Astrocyte of the cerebellum (primary cell): ENCODE results near the gene MKLN1.

Source experiments
- DNase-seq: peaks from one replicate; pipeline ENCODE4 v3.0.0-alpha.2; 2011; ENCODE audit warnings: low read depth
- H3K4me3 ChIP-seq: 2 replicates; pipeline ENCODE4 v1.5.1; 2011; ENCODE audit warnings: mild to moderate bottlenecking, low read depth, low read length, moderate library complexity
- in situ Hi-C: cut with HindIII; loops from 2 replicates; pipeline ENCODE4 v1.10.0; 2017; ENCODE audit warnings: low sequenced_read_pairs
- TF ChIP-seq, protein P1 (sequence below): IDR thresholded peaks from 2 replicates; pipeline ENCODE4 v1.5.1; 2012; ENCODE audit warnings: low read length, low read depth, moderate library complexity, mild to moderate bottlenecking; ENCODE audit errors: missing control alignments

MKLN1 gene

DNA sequence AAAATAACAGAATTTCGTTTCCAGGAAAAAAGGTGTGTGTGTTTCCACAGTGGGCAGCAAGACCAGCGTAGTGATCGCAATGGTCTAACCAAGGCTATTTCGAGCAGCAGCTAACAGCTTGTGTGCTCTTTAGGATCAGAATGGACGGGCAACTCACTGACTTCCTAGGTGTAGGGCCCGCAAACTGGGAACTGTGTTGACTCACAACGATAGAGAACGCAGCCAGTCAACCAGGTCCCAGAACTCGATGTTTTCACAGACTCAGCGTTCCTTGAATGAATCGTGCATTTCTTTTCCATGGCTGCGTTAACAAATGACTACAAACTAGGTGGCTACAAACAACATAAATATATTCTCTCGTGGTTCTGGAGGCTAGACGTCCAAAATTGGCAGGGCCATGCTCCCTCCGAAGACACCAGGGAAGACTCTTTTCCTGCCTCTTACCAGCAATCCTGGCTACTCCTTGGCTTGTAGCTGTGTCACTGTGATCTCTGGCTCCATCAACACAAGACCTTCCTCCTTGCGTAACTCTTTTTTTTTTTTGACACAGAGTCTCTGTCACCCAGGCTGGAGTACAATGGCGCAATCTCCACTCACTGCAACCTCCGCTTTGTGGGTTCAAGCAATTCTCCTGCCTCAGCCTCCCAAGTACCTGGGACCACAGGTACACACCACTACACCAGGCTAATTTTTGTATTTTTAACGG lies 189.7 kb downstream of the MKLN1 start:
- in situ Hi-C loops, result loop anchor here (5.0 kb wide), 1 partner anchor 100 kb away; no protein-coding TSS in a partner anchor
- H3K4me3 ChIP-seq, result no peak overlapping the region
- TF ChIP-seq, protein P1, sequence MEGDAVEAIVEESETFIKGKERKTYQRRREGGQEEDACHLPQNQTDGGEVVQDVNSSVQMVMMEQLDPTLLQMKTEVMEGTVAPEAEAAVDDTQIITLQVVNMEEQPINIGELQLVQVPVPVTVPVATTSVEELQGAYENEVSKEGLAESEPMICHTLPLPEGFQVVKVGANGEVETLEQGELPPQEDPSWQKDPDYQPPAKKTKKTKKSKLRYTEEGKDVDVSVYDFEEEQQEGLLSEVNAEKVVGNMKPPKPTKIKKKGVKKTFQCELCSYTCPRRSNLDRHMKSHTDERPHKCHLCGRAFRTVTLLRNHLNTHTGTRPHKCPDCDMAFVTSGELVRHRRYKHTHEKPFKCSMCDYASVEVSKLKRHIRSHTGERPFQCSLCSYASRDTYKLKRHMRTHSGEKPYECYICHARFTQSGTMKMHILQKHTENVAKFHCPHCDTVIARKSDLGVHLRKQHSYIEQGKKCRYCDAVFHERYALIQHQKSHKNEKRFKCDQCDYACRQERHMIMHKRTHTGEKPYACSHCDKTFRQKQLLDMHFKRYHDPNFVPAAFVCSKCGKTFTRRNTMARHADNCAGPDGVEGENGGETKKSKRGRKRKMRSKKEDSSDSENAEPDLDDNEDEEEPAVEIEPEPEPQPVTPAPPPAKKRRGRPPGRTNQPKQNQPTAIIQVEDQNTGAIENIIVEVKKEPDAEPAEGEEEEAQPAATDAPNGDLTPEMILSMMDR, result no peak
- no peak for DNase-seq

DNA sequence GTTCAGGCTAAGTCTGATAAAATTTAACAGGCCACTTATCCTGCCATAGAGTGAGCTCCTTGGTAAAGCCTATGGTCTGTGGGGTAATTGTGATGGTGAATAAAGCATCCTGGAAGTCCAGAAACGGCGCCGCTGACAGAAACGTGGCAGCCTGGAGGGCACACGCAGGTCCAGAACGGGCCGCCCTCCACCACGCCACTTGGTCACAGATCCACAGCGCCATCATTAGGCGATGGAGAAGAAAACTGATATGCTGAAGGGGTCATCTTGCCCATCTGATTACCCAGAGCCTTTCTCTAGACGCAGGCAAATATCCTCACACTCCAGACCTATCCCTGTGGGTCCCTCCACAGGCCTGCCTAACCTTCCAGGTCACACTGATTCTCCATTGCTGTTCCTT lies 190.9 kb downstream of the MKLN1 start:
- in situ Hi-C loops, result loop anchor here (5.0 kb wide), 1 partner anchor 99 kb away; no protein-coding TSS in a partner anchor
- DNase-seq, result no peak
- TF ChIP-seq, protein P1, result no peak
- H3K4me3 ChIP-seq, result no peak overlapping the region

DNA sequence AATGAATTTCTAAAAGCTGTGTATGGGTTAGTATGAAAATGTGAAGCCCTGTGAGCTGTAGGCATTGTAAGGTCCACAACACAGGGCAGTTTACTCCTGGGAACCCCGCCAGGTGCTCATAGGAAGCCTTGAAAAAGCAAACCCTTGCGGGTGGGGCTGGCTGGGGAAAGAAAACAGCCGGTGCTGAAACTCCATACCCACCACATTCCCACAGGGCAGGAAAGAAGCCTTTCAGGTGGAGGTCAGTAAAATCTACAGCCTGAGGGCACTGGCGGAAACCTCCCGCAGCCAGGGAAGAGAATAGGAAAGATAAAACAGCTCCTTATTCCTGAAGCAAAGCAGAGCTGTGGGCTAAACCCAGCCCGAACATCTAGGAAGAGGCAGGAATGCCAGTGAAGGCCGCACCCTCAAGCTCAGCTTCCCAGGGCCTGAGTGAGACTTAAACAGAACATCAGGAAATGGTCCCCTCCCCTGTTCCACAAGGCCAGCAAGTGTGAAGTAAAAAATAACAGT lies 194.0 kb downstream of the MKLN1 start:
- DNase-seq, result no peak
- in situ Hi-C loops, result no loop called here
- H3K4me3 ChIP-seq, result no peak overlapping the region
- TF ChIP-seq, protein P1, result no peak

DNA sequence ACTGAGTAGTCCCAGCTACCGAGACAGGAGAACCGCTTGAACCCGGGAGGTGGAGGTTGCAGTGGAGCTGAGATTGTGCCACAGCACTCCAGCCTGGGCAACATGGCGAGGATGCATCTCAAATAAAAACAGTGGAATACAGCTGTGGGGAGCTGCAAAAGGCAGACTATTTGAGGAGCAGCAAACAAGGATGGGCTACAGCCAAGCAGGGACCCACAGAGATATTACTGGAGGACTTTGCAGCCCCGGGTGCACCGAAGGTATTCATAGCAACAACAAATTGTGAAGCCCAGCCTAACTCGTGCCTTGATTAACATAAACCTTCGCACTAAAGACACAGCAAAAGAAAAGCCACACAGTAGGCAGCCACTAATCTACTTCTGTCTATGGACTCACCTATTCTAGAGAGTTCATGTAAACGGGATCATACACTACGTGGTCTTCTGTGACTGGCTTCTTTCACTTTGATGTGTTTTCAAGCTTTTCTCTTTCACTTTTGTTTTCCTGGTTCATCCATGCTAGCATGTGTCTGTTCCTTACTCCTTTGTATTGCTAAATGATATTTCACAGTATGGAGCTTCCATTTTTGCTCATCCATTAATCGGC lies 194.8 kb downstream of the MKLN1 start:
- TF ChIP-seq, protein P1, result no peak
- DNase-seq, result no peak
- in situ Hi-C loops, result no loop called here
- no peak overlapping the region for H3K4me3 ChIP-seq

DNA sequence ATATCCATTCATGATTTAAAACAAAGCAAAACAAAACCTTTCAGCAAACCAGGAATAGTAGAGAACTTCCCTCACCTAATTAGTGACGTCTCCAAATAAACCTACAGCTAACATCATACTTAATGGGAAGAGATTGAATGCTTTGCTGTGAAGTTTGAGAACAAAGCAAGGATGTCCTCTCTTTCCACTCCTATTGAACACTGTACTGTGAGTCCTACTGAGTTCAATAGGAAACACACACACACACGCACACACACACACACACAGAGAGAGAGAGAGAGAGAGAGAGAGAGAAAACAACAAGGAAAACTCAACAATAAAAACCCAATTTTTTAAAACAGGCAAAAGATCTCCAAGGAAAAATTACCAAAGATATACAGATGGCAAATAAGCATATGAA lies 196.4 kb downstream of the MKLN1 start:
- no peak for DNase-seq
- TF ChIP-seq, protein P1, result no peak
- no peak overlapping the region for H3K4me3 ChIP-seq
- in situ Hi-C loops, result no loop called here

DNA sequence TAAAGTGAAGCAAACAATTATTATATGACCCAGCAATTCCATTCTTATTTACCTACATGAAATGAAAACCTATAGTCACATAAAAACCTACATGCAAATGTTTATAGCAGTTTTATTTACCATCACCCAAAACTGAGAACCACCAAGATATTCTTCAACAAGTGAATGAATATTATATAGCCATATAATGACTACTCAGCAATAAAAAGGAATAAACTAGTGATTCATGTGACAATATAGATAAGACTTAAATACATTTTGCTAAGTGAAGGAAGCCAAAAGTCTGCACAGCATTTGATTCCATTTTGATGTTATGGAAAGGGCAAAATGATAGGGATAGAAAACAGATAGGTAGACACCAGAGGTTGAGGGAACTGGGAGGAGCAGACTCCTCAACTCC lies 197.0 kb downstream of the MKLN1 start:
- H3K4me3 ChIP-seq, result no peak overlapping the region
- DNase-seq, result no peak
- in situ Hi-C loops, result no loop called here
- TF ChIP-seq, protein P1, result no peak
